HepG2 (cell line): Measurements from ENCODE around the gene CSDE1. TPM values are rescaled to one million over a fixed set of nuclear protein-coding genes. Genes with fewer than 3 reads are reported as not detected.
A peak's percentile ranks its signal among the peaks of the same experiment; 100 is the strongest.

Source experiments
- ASH2L ChIP-seq: fragments of 300-600, 200-600 bp; sonication (generic); IDR thresholded peaks from 2 replicates; pipeline ENCODE4 v1.7.0; 2017; ENCODE audit warnings: low read depth, mild to moderate bottlenecking, moderate library complexity, mixed read lengths, low read length; ENCODE audit not compliant: insufficient read length
- BCL3 ChIP-seq: sonication (generic); formaldehyde crosslinking; IDR thresholded peaks from 2 replicates; pipeline ENCODE4 v1.5.1; 2020; ENCODE audit warnings: mild to moderate bottlenecking, missing genetic modification reagents, moderate library complexity
- EP300 ChIP-seq, 3 experiments: sonication (generic) in 1 of 3; formaldehyde crosslinking in 1 of 3; IDR thresholded peaks; 2 replicates each; pipeline versions ENCODE4 v1.5.1 to v1.6.1; 2011 to 2020; ENCODE audit warnings: low read depth in 2 of 3, low read length in 2 of 3, borderline replicate concordance in 1 of 3, improper control_type of control experiment in 1 of 3, mild to moderate bottlenecking in 1 of 3, missing genetic modification reagents in 1 of 3, moderate library complexity in 1 of 3
- FLYWCH1 ChIP-seq: sonication (generic); formaldehyde crosslinking; IDR thresholded peaks from 2 replicates; pipeline ENCODE4 v1.8.1; 2023; ENCODE audit warnings: mild to moderate bottlenecking, missing genetic modification reagents
- FOSL2 ChIP-seq: sonication (generic); formaldehyde crosslinking; IDR thresholded peaks from 2 replicates; pipeline ENCODE4 v1.4.0; 2020; ENCODE audit warnings: missing genetic modification reagents
- GATAD1 ChIP-seq: IDR thresholded peaks from 2 replicates; pipeline ENCODE4 v1.6.1; 2016; ENCODE audit warnings: missing genetic modification reagents, missing compliant biosample characterization
- HES4 ChIP-seq: sonication (generic); formaldehyde crosslinking; IDR thresholded peaks from 2 replicates; pipeline ENCODE4 v1.9.0; 2021; ENCODE audit warnings: mild to moderate bottlenecking, missing genetic modification reagents, borderline replicate concordance
- JARID2 ChIP-seq: sonication (generic); formaldehyde crosslinking; IDR thresholded peaks from 2 replicates; pipeline ENCODE4 v1.8.1; 2023; ENCODE audit warnings: missing genetic modification reagents, inconsistent platforms; ENCODE audit not compliant: insufficient replicate concordance
- KLF16 ChIP-seq, 2 experiments: sonication (generic) in 1 of 2; formaldehyde crosslinking in 1 of 2; IDR thresholded peaks; 2 replicates each; pipeline versions ENCODE4 v1.6.1 to v1.8.0; 2016 to 2023; ENCODE audit warnings: missing genetic modification reagents in 2 of 2, missing compliant biosample characterization in 1 of 2
- NCOR1 ChIP-seq: fragments of 200-600 bp; sonication (generic); IDR thresholded peaks from 2 replicates; pipeline ENCODE4 v1.7.0; 2017; ENCODE audit warnings: antibody characterized with exemption, low read length, borderline replicate concordance
- RBM22 ChIP-seq: fragments of 200-400 bp; formaldehyde crosslinking; optimal IDR thresholded peaks from 2 replicates; pipeline ENCODE3; 2017; ENCODE audit warnings: mild to moderate bottlenecking, low read length, moderate library complexity
- REPIN1 ChIP-seq: sonication (generic); formaldehyde crosslinking; IDR thresholded peaks from 2 replicates; pipeline ENCODE4 v1.8.0; 2022; ENCODE audit warnings: missing genetic modification reagents, low read depth, mild to moderate bottlenecking, borderline replicate concordance
- SETDB1 ChIP-seq: sonication (generic); formaldehyde crosslinking; IDR thresholded peaks from 2 replicates; pipeline ENCODE4 v1.5.1; 2020; ENCODE audit warnings: missing genetic modification reagents, mild to moderate bottlenecking, borderline replicate concordance
- ZBTB26 ChIP-seq: IDR thresholded peaks from 2 replicates; pipeline ENCODE4 v1.6.1; 2016; ENCODE audit warnings: missing compliant biosample characterization, missing genetic modification reagents, borderline replicate concordance
- ZBTB38 ChIP-seq: sonication (generic); formaldehyde crosslinking; IDR thresholded peaks from 2 replicates; pipeline ENCODE4 v1.5.1; 2020; ENCODE audit warnings: mild to moderate bottlenecking, missing genetic modification reagents
- ZC3H4 ChIP-seq: sonication (generic); formaldehyde crosslinking; IDR thresholded peaks from 2 replicates; pipeline ENCODE4 v1.4.0; 2020; ENCODE audit warnings: missing genetic modification reagents, borderline replicate concordance
- ZNF616 ChIP-seq: sonication (generic); formaldehyde crosslinking; IDR thresholded peaks from 2 replicates; pipeline ENCODE4 v1.5.0; 2020; ENCODE audit warnings: low read depth, mild to moderate bottlenecking, missing genetic modification reagents
- polyA plus RNA-seq, 8 experiments: library from polyadenylated mRNA; depleted of rRNA in 3 of 8; stranded (reverse) in 7 of 8; unstranded in 1 of 8; fragments of >200 nt; fragmentation: Illumina TruSeq in 4 of 8; extraction: Trizol in 4 of 8; gene quantifications; 2 replicates each; pipeline versions ENCODE4 v1.2.1 to v1.2.3, GENCODE V29; 2011 to 2016; ENCODE audit warnings: low read depth in 4 of 8, missing spikeins in 1 of 8, mixed read lengths in 1 of 8; ENCODE audit not compliant: insufficient read depth in 1 of 8
- total RNA-seq, 5 experiments: library from RNA; depleted of rRNA; stranded (reverse); fragments of >200 nt; fragmentation: Illumina TruSeq; extraction: Trizol; gene quantifications; 2 replicates each; pipeline ENCODE4 v1.2.3, GENCODE V29; 2016; ENCODE audit warnings: low read depth in 1 of 5
- TF ChIP-seq, protein P1 (sequence below): sonication (generic); formaldehyde crosslinking; IDR thresholded peaks from 2 replicates; pipeline ENCODE4 v1.4.0; 2020; ENCODE audit warnings: missing genetic modification reagents, low read depth, mild to moderate bottlenecking, borderline replicate concordance
- TF ChIP-seq, protein P2 (sequence below): sonication (generic); formaldehyde crosslinking; IDR thresholded peaks from 2 replicates; pipeline ENCODE4 v1.8.1; 2023; ENCODE audit warnings: mild to moderate bottlenecking, inconsistent platforms, moderate library complexity, missing genetic modification reagents, borderline replicate concordance
- TF ChIP-seq, protein P3 (sequence below): sonication (generic); formaldehyde crosslinking; IDR thresholded peaks from 2 replicates; pipeline ENCODE4 v1.8.0; 2022; ENCODE audit warnings: missing genetic modification reagents, mild to moderate bottlenecking, borderline replicate concordance

Gene CSDE1
- total and polyA plus RNA-seq, 2 of the 13 experiments (the other 11 are each of a cell fraction or from before 2014, with no cell fraction given) = 150 to 313 TPM

DNA sequence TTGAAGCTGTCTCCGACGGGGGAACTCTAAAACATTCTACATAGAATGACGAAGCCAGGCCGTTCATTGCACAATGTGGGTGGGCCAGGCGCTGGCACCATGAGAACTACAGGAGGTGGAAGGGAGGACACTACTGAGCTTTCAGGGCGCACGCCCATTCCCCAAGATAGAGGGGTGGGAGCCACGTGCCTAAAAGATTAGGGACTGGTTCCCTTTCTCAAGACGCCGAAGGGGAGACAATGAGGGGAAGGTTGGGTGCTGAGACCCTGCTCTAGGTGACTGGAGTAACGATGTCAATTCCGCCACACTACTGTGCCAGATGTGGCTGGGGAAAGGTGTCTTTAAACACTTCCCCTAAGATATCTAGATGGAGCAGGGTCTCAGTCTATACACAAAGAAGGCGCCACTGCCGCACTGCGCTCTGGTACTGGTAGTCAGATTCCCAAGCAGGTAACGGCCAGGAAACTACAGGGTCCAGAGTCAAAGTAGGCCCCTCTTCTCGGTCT lies 782 bp downstream of the CSDE1 start (continued):
- TF ChIP-seq NCOR1 = no peak
- TF ChIP-seq ZNF616 = no peak; the same call in 1 of the 2 replicates
- TF ChIP-seq RBM22 = no peak
- TF ChIP-seq ZBTB26 (CRISPR knock-in tag) = 0 out of 2 replicates have a peak, but pooled peaks have one; percentile 16
- TF ChIP-seq ASH2L = peak; percentile 12
- TF ChIP-seq, protein P1, sequence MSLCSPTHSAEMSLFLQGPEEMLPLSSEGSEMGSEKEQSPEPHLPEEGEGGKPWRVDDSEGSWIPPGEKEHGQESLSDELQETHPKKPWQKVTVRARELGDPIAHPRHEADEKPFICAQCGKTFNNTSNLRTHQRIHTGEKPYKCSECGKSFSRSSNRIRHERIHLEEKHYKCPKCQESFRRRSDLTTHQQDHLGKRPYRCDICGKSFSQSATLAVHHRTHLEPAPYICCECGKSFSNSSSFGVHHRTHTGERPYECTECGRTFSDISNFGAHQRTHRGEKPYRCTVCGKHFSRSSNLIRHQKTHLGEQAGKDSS (CRISPR knock-in tag) = no peak
- TF ChIP-seq, protein P2, sequence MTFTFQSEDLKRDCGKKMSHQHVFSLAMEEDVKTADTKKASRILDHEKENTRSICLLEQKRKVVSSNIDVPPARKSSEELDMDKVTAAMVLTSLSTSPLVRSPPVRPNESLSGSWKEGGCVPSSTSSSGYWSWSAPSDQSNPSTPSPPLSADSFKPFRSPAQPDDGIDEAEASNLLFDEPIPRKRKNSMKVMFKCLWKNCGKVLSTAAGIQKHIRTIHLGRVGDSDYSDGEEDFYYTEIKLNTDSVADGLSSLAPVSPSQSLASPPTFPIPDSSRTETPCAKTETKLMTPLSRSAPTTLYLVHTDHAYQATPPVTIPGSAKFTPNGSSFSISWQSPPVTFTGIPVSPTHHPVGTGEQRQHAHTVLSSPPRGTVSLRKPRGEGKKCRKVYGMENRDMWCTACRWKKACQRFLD = no peak
- no peak for TF ChIP-seq JARID2 (CRISPR knock-in tag)
- peak in 1 of 2 experiments; percentile 38; a peak in 1 of 4 replicates for TF ChIP-seq EP300 (IDR thresholded peaks at IDR 0.05; ENCODE audit: low read depth in 2 of 2, low read length in 2 of 2)
- no peak for TF ChIP-seq EP300 (CRISPR knock-in tag; IDR thresholded peaks at IDR 0.05; ENCODE audit: borderline replicate concordance)
- TF ChIP-seq KLF16 (CRISPR knock-in tag; IDR thresholded peaks at IDR 0.05) = 0 out of 4 replicates have a peak, but pooled peaks of 1 of the 2 experiments have one; percentile 4
- TF ChIP-seq SETDB1 (CRISPR knock-in tag) = no peak
- no peak; the same call in 1 of the 2 replicates for TF ChIP-seq ZBTB38 (CRISPR knock-in tag)
- no peak for TF ChIP-seq HES4 (CRISPR knock-in tag)
- TF ChIP-seq, protein P3, sequence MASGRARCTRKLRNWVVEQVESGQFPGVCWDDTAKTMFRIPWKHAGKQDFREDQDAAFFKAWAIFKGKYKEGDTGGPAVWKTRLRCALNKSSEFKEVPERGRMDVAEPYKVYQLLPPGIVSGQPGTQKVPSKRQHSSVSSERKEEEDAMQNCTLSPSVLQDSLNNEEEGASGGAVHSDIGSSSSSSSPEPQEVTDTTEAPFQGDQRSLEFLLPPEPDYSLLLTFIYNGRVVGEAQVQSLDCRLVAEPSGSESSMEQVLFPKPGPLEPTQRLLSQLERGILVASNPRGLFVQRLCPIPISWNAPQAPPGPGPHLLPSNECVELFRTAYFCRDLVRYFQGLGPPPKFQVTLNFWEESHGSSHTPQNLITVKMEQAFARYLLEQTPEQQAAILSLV = no peak
- no peak for TF ChIP-seq REPIN1 (CRISPR knock-in tag)
- TF ChIP-seq FLYWCH1 (CRISPR knock-in tag) = no peak
- no peak for TF ChIP-seq GATAD1 (CRISPR knock-in tag)
- TF ChIP-seq ZC3H4 (CRISPR knock-in tag) = no peak
- no peak for TF ChIP-seq FOSL2 (CRISPR knock-in tag)
- TF ChIP-seq BCL3 (CRISPR knock-in tag) = no peak
